GM18861 (cell line): ENCODE measurements around the gene TMEM14A.
A peak's percentile ranks its signal among the peaks of the same experiment; 100 is the strongest.
"Not testable (repeated sequence)": the region's sequence is repeated elsewhere in the genome, so short reads cannot be mapped to it uniquely, and the experiment has no call there.

Experiments
- ATAC-seq: cut with Tn5 transposase; IDR thresholded peaks from one replicate; pipeline ENCODE4 v1.9.1; 2021; ENCODE audit not compliant: unreplicated experiment

TMEM14A gene

DNA sequence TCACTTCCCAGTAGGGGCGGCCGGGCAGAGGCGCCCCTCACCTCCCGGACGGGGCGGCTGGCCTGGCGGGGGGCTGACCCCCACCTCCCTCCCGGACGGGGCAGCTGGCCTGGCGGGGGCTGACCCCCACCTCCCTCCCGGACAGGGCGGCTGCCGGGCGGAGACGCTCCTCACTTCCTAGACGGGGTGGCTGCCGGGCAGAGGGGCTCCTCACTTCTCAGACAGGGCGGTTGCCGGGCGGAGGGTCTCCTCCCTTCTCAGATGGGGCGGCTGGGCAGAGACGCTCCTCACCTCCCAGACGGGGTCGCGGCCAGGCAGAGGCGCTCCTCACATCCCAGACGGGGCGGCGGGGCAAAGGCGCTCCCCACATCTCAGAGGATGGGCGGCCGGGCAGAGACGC, 15.0 kb upstream of the TMEM14A start:
- ATAC-seq, result not testable (repeated sequence)

DNA sequence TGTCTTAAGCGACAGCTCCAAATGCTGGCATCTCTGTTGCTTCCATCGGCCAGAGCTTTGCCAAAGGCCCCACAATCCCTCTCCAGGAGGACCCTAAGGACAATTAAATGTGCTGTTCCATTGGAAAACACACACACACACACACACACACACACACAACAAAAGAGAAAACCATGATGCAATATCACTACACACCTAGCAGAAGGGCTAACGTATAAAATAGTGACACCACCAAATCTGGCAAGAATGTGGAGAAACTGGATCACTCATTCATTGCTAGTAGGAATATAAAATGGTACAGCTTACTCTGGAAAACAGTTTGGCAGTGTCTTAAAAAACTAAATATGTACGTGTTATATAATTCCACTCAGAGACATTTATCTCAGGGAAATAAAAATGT, 13.0 kb upstream of the TMEM14A start:
- ATAC-seq, result no peak

DNA sequence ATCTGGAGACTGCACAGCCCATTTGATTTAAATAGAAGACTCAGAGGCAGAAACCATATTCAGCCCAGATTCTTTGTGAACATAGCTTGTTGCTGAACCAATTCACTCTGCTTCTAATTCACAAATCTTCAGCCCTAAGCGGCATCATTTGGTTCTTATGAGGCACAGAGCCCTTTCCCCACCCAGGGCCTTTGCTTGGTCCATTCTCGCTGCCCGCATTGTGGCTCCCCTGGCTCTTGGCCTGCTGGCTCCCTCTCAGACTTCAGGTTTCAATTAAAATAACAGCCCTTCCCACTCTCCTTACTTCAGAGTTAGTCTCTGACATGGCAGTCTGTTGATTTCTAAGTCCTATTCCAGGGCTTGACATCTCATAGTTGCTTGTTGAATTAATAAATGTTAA, 9.4 kb upstream of the TMEM14A start:
- no peak for ATAC-seq

DNA sequence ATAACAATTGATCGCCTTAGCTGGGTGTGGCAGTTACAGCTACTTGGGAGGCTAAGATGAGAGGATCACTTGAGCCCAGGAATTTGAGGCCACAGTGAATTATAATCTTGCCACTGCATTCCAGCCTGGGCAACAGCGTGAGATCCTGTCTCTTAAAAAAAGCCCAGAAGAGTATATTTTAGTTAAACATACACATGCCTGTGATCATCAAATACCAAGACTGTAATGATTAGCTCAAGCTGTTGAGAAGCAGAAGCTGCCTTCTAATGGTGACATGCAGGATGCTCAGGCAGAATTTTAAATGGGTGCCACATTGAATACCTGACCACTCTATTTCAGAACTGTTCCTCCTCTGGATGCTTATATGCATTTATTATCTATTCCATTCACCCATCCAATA, 8.9 kb upstream of the TMEM14A start:
- ATAC-seq, result no peak

DNA sequence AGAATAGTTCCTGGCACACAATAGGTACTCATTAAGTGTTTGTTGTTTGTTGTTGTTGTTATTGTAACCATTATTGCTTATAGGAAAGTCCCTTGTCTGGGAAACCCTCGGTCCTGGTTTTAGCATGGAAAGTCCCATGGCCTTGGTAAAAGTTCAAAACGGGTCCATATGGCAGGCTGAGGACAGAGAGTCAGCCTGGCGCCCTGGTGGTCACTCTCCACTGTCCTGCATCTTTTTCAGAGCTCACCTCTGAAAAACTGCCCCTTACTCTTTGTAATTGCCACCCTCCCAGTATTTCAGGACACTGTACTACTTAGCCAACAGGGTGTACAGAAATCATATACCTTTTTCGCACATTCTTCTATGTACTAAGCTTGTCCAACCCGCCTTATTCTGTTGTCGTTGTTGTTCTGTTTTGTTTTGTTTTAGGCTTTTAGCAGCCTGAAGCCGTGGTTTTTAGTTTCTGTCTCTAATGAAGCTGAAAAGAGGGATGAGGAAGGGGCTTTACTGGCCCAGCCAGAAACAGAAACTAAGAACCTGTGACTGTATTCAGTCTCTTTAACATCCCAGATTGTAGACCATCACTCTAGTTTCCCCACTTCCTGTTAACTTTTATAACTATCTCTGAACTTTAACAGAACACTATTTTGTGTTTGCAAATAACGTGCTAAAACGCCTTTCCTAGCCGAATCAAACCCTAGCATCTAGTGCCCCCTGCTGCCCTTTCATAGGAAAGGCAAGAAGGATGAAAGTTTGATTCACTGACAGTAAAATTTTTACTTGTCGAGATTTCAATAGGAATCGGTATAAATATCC, 7.6 kb upstream of the TMEM14A start:
- ATAC-seq, result no peak

DNA sequence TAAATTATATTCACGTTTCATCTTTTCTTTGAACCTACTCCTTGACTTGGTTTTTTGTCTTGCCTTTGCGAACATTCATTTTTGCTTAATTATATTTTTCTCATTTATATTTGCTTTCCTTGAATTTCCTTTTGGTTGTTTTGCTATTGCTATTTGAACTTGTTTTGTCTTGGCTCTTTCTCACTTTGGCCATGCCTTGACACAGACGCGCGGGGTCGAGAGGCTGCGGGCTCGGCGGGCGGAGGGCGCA, 7.1 kb upstream of the TMEM14A start:
- ATAC-seq, result no peak

DNA sequence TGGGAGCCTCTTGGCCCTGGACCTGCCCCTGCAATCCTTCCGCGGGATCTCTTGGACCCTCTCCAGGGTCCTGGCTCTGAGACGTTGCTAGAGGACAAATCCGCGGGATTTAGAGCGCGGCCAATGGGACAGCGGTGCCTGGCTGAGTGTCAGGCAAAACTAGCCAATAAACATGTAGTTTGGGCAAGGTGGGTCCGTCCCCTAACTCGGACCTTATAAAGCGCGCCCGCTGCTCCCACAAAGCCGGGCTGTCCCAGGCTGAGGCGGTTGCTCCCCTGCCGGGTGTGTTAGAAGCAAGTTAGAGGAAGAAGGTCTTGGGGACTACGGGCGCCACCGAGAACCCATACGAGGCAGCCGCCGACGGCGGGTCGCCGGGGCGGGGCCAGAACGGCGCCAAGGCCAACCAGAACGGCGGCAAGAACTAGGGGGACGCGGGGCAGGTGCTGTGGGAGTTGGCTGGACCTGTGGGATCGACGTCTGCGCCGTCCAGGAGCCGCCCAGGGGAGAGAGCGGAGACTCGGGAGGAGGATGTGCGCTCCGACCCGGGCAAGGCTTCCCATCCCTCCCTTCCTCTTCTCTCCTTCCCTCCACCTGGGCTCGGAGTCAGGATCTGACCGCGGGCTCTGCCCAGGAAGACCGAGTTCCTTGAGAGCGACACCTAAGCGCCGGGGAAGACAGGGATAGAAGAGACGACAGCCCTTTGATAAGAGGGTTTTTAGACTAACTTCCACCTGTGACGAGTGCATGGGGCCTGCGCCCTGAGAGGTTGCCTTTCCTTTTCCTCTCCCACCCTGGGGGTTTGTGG, 6.5 kb upstream of the TMEM14A start:
- peak; percentile 76 for ATAC-seq

DNA sequence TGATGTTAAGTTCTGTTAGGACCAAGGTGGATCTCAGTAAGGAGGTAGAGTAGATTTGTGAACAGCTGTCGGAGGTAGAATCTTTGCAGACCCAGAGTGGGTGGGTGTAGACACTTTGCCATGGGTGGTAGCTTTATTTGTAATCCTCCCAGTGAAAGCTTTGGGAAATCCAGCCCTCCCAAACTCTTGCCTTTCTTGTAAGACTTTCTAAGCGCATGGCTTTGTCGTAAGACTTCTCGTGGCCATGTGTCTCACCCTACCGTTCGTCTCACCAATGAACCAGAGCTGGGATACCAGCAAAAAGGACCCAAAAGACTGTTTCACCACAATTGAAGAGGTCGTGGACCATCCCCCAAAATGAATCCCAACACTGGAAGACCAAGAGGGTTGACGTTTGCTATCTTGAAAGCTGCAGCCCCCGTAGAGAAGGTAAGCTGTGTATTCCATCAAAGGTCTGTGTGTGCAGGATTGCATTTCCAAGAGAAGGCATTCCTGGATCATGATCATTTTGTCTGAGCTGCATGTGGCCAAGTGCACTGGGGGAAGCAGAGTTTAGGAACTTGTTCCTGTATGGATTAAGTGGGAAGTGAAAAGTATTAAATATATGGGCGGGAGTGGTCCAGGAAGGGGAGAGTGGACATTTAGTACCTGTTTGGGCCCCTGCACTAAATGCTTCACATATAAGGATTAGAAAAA, 5.8 kb upstream of the TMEM14A start:
- ATAC-seq, result no peak

DNA sequence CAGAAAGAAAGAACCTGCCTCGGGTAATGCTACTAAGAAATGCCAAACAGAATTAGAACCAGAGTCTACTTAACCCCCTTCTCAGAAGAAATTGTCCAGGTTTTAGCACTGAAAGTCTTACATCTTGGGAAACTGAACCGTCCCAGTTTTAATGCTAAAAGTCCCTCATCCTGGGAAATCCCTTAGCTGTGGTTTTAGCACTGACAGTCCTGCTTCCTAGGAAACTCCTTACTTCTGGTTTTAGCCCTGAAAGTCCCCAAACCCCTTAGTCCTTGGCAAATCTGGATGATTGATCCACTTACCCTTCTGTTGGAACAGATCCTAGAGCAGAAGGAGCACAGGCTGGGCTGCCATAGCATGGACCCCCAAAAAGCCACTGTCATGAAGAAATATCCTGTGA, 4.8 kb upstream of the TMEM14A start:
- ATAC-seq, result no peak

DNA sequence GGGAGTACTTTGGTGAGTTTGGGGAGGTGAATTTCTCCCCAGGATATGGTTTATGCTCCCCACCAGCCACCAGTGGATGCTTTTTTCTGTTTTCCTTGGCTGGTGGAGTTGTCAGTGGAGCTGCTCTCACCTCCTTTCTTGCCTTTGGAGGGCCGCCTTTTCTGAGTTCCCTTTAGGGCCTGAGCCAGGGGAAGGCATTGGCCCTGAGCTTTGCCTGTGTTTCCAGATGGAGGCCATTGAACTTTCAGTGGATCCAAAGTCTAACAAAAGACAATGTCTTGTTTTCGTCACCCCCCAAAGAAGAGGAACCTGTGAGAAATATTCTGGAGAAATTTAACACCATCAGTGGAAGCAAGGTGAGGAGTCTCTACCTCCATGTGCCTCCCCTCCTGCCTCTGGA, 4.4 kb upstream of the TMEM14A start:
- ATAC-seq, result no peak

DNA sequence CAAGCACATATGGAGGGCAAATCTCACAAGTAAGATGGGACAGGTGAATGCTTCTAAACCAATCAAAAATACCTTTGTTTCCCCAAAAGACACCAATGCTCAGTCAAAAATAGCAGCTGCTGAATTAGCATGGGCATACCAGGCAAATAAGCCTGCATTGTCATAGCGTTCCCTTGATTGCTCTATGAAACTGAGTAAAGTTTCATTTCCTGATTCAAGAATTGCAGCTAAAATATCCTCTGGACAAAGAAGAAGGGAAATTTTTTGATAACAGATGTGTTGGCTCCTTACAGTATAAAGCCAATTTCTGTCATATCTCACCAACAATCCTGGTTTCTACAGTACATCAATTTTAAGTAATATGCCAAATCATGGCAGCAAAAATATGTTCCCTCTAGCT, 3.3 kb upstream of the TMEM14A start:
- ATAC-seq, result no peak

DNA sequence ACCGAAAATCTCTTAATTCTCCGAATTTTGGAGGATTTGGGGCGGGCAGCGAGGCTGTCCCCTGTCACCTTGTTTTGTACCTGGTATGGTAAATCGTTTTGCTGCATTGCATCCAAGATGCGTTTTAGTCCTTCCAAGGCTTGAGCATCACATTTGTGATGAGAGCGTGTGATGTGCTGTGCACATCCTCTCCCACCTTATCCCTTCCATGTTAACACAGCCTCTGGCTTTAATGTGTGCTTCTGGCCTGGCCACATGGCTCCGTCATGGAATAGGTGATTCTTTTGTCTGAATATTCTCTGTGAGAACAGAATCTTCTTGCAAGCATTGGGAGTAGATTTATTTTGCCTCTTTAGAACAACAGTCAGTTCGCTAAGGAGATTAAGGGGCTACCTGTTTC, 763 bp downstream of the TMEM14A start:
- no peak for ATAC-seq

DNA sequence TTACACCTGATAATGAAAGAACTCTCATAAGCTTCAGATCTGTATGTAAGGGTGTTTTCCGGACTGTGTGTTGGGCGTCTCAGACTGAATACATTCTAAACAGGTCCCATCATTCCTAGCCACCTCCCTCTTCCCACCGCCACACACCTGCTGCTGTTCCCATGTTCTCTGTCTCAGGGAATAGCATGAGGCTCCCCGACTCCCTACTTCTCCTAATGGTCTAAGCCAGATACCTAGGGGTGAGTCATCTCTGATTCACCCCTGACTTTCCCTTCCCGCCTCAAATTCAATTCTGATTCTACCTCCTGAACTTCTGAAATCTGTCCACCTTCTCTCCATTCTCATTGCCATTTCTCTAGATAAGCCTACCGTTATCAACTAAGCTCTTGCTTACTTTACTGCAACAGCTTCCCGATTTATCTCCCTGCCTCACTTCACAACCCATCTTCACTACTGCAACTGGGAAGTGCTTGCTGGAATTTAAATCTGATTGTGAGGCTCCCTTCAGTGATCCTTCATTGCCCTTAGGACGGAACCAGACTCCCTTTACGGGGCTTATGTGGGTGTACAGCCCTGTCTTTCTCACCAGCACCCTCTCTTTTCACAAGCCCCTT, 1.6 kb downstream of the TMEM14A start:
- ATAC-seq, result no peak

DNA sequence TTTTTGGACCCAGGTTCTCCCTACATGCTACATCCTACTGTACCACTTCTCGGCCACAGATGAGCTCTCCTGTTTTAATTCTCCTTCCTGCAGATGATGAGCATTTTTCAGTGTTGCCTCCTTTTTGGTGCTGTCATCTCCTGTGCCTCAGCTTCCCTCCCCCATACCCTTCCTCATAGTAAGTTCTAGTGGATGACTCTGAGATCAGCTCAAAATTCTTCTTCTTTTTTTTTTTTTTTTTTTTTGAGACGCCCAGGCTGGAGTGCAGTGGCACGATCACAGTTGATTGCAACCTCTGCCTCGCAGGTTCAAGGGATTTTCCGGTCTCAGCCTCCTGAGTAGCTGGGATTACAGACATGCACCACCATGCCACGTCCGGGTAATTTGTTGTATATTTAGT, 3.8 kb downstream of the TMEM14A start:
- ATAC-seq, result no peak

DNA sequence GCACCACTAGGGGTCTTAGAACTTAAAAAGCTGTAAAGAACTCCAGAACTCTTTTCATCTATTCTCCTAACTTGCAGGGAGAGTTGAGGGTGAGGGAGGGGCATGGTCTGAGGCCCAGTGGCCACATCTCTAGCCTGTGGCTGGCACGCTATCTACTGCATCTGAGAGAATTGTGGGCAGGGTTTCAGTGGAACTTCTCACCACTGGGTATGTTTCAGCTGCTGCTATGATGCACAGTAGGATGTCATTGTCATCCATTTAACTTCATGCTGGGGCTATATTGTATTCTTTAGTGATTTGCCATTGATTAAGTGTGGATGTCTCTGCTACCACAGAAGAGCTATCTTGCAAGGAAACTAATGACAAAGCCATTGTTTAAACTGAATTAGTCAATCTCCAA, 4.5 kb downstream of the TMEM14A start:
- no peak for ATAC-seq

DNA sequence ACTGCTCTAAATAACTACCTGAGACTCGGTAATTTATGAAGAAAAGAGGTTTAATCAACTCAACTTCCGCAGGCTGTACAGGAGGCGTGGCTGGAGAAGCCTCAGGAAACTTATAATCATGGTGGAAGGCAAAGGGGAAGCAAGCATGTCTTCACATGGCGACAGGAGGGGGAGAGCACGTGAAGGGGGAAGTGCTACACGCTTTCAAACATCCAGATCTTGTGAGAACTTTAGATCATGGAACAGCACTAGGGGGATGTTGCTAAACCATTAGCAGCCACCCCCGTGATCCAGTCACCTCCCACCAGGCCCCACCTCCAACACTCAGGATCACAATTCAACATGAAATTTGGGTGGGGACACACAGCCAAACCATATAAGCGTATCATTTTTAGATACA, 5.7 kb downstream of the TMEM14A start:
- not testable (repeated sequence) for ATAC-seq

DNA sequence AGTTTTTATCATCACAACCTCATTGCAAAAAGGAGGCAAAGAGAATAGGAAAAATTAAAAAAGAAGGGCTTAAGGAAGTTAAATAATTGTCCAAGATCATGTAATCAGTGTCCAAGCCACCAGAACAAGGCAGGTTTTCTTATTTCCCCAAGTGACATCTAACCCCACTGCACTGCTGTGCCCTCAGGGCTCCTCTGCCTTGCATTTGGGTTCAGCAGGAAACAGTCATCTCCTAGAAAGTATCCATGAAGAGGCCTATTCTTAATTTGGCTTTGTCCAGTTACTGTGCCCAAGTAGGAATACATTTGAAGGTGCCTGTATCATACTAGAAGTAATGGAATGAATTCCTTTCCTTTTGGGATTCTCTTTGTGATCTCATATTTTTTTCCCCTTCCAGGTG, 10.5 kb downstream of the TMEM14A start:
- no peak for ATAC-seq

DNA sequence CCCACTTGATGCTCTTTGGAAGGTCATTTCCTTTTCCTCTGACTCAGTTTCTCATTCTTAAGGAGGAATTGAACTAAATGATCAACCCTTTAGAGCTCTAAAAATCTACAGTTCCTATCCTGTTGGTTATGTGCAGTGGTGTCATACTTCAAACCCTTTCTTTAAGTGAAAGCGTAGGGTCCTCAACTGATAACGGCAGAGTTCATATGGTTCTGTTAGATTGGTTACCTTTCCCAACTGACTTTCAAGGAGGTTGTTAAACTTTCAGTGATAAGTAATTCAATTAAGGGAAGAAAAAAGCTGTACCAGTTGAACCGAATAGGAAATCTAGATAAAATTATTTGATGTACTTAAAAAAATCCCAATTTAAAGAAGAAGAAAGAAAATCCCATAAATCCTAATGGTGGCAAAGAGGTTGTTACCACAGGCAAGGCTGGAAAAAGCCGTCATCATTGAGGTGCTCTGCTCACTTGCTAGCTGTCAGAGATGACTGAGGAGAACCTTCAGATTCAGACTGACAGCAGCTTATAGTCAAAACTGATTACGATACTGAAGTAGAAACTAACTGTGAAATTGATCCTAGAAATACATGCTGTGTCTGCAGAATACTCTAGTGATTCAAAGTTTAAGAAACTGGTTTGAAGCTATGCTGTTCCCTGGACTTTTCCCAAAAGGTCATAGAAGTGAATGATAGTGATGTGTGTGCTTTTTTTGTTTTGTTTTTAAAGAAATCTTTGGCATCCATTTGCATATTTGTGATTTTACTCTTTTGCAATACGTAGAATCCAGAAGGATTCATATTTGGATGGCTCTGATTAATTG, 16.2 kb downstream of the TMEM14A start:
- no peak for ATAC-seq

DNA sequence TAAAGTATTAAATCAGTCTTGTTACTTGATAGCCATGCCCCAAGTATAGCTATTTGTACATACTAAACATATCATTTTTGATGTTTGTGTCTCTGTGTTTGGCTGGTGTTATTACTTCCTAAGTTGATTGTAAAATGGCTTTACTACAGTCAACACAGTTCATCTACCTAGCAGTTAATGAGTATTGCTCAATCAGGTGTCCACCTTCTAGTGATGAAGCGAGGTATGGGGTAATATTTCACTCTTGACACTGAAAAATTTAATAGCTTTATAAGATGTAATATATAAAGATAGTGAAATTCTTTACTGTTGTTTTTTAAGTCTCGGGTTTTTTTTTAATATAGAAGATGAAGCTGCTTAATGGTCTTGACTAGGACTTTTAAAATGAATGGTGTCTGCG, 18.9 kb downstream of the TMEM14A start:
- no peak for ATAC-seq

DNA sequence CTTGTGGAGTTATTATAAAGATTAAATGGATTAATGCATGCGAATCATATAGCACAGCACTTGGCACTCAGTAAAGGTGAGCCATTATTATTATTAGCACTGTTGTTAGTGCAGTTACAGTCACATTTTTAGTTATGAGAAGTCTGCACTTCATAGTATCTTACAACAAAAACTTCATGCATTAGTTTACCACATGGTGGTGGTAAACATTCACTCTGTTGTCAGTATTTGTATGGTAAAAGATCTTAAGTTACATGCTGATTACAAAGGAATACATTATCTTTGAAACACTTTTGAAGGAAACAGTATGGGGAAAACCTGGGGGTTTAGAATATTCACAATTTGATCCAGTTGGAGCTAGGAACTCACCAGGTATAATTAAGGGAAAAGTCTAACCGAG, 20.8 kb downstream of the TMEM14A start:
- ATAC-seq, result no peak

DNA sequence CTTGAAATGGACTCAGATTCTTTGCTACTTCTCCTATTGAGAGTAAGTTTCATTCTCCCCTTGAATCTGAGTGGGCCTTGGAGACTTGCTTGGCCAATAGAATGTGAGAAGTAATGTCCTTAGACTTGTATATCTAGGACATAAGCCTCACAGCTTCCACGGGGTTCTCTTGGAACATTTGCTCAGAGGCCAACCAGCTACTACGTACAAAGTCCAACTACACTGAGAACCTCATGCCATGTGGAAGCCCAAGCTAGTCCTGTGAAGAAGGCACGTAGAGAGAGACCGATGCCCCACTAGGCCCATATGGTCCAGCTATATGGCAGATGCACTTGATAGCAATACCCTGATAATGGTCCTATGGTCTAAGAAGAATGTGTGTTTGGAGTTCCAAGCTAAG, 22.9 kb downstream of the TMEM14A start:
- no peak for ATAC-seq
